BJ (cell line): ENCODE results near the gene TET1. TPM values are rescaled to one million over a fixed set of nuclear protein-coding genes. Genes with fewer than 3 reads are reported as not detected.

Experiments
- CTCF ChIA-PET: fragments of 350-600 bp; formaldehyde crosslinking; extraction: SDS; loops from one replicate; lab custom pipeline; 2021; ENCODE audit warnings: antibody characterized with exemption, inconsistent platforms; lab: Yijun Ruan, JAX
- POLR2A ChIA-PET: fragments of 300-600 bp; sonication (Branson Sonifier 250); formaldehyde crosslinking; extraction: SDS; loops from one replicate; lab custom pipeline; 2021; ENCODE audit warnings: antibody characterized with exemption; lab: Charles Lee
- DNase-seq: peaks from one replicate; pipeline ENCODE4 v3.0.0-alpha.2; 2011; ENCODE audit warnings: low read depth
- H3K27me3 ChIP-seq: 2 replicates; pipeline ENCODE4 v1.6.0; 2011; ENCODE audit warnings: low read length; ENCODE audit not compliant: control insufficient read depth, insufficient read depth
- H3K36me3 ChIP-seq: 2 replicates; pipeline ENCODE4 v1.5.1; 2011; ENCODE audit warnings: low read length; ENCODE audit not compliant: control insufficient read depth, insufficient read depth
- H3K4me3 ChIP-seq: 2 replicates; pipeline ENCODE4 v1.5.1; 2011; ENCODE audit warnings: low read depth, mild to moderate bottlenecking, control low read depth, low read length
- CTCF ChIP-seq: IDR thresholded peaks from 2 replicates; pipeline ENCODE4 v1.5.1; 2011; ENCODE audit warnings: low read depth, mild to moderate bottlenecking, control low read depth, inconsistent platforms, low read length, moderate library complexity; ENCODE audit not compliant: insufficient read depth
- polyA plus RNA-seq: library from polyadenylated mRNA; depleted of rRNA; stranded (reverse); fragments of >200 nt; gene quantifications from 2 replicates; pipeline ENCODE4 v1.2.3, GENCODE V29; 2011

Gene TET1
- polyA plus RNA-seq, 1 experiment: 1.1 TPM

GRCh38 chr10:68560943-68561864 lies 1.1 kb downstream of the TET1 start:
- Histone ChIP-seq H3K4me3 (peak overlapping the region; percentile 77), H3K36me3 (no peaks in the 10 kb centered on the region), H3K27me3 (no peaks in the 10 kb centered on the region)
- ChIA-PET CTCF (interaction anchor here (1.5 to 2.9 kb wide), 2 partner anchors 10 to 39 kb away, joined by 5 to 21 read pairs; no protein-coding TSS in a partner anchor), POLR2A (no interaction called here)
- no peak for TF ChIP-seq CTCF
- DNase-seq: no peak

DNA sequence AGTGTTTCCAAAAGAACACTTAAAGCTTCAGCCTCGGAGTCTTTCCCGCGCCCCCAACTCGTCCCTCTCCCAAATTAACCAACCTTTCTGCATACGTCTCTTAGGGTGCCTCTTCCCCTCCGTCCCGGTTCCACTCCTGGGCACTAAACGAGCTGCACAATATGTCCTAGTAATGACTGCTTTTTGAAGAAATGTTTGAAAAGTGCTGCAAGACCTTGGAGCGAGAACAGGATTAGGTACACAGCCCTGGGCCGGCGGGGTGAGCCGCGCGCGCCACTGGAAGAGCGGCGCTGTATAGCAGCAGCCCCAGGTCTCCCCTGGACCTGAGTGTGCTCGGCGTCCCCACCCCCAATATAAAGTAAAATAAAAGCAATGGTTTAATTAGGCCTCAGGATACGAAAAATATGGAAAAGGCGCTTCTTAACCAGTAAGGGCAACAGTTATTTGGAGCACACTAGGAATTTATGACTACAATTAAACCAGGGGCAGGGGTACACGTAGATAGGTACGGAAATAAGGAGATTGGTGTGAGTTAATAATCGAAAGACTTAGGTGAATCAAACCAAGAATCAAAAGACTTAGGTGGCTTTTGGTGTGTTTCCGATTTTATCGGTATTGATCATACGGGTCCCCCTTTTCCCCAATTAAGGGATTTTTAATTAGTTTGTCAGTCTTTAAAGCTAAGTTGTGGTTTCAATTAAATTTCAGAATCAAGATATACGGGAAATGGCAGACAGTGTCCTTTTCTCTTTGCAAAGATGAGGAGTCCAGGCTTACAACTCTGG lies 1.9 kb downstream of the TET1 start:
- CTCF ChIA-PET: interaction anchor here (1.5 to 2.9 kb wide), 2 partner anchors 11 to 38 kb away, joined by 5 to 21 read pairs; no protein-coding TSS in a partner anchor
- DNase-seq: no peak
- POLR2A ChIA-PET: no interaction called here
- Histone ChIP-seq H3K36me3 (no peaks in the 10 kb centered on the region), H3K27me3 (no peaks in the 10 kb centered on the region), H3K4me3 (peak overlapping the region; percentile 77)
- TF ChIP-seq CTCF: peak; percentile 14; the same call in 1 of the 2 replicates

DNA sequence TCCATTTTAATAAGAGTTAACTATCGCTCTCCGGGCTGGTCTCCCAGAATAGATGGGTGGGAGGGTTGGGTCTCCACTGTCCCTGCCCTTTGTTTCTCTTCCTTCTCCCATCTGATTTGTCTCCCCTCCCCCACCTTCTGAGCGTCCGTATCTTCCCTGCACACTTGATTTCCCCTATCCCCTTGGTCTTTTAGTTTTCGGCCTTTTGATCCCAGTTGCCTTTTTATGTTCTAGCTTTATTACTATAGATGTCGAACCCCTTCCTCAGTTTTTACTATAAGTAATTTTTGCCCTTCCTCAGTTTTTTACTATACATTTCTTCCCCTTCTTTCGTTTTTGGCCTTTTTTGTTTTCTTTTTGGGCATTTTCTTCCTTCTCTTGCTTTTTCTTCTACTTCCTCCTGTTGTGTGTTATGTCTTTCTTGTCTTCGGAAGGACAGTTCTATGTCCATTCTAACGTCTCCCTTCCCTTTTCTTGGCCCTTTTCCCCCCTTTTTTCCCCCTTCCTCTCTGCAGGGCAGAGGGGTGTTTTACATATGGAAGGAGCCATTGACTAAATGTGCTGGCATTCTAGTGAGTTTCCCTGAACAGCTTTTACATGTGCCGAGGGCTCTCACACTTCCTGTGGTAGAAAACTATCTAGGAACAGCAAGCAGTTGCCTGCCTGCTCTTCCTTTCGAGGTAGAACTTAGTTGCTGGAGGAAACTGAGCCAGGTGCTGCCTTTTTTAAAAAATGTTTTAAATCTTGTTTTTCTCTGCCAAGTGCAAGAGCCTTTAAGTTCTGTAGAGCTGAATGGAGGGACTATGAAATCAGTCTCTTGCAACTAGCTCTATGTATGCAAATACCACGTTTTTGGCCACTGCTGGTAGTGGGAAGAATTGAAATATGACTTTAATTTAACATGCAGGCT lies 2.8 kb downstream of the TET1 start:
- no peak for TF ChIP-seq CTCF
- no peaks in the 10 kb centered on the region for H3K27me3 ChIP-seq
- POLR2A ChIA-PET: no interaction called here
- no peak for DNase-seq
- peak overlapping the region; percentile 77 for H3K4me3 ChIP-seq
- CTCF ChIA-PET: interaction anchor here (1.5 kb wide), 1 partner anchor 38 kb away, joined by 5 read pairs; no protein-coding TSS in a partner anchor
- H3K36me3 ChIP-seq: no peaks in the 10 kb centered on the region

DNA sequence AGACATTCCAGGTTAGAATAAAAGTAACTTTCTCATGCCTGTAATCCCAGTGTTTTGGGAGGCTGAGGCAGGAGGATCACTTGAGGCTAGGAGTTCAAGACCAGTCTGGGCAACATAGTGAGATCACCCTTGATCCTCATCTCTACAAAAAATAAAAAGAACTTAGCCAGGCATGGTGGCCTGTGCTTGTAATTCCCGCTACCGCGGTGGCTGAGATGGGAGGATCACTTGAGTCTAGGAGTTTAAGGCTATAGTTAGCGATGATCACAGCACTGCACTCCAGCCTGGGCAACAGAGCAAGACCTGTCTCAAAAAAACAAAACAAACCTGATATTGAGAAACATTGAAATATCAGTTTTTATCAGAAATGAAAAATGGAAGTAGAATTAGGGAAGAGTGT lies 4.6 kb downstream of the TET1 start:
- no peak for TF ChIP-seq CTCF
- Histone ChIP-seq H3K36me3 (no peaks in the 10 kb centered on the region), H3K27me3 (no peaks in the 10 kb centered on the region), H3K4me3 (no peak overlapping the region)
- ChIA-PET POLR2A (no interaction called here), CTCF (no interaction called here)
- DNase-seq: no peak
